ENCODE results near the gene AOPEP. TPM values are rescaled to one million over a fixed set of nuclear protein-coding genes. Genes with fewer than 3 reads are reported as not detected.

AOPEP gene
- total RNA-seq, 4 donors from 2014 or later: 56.5 to 160 (median 103) TPM

DNA sequence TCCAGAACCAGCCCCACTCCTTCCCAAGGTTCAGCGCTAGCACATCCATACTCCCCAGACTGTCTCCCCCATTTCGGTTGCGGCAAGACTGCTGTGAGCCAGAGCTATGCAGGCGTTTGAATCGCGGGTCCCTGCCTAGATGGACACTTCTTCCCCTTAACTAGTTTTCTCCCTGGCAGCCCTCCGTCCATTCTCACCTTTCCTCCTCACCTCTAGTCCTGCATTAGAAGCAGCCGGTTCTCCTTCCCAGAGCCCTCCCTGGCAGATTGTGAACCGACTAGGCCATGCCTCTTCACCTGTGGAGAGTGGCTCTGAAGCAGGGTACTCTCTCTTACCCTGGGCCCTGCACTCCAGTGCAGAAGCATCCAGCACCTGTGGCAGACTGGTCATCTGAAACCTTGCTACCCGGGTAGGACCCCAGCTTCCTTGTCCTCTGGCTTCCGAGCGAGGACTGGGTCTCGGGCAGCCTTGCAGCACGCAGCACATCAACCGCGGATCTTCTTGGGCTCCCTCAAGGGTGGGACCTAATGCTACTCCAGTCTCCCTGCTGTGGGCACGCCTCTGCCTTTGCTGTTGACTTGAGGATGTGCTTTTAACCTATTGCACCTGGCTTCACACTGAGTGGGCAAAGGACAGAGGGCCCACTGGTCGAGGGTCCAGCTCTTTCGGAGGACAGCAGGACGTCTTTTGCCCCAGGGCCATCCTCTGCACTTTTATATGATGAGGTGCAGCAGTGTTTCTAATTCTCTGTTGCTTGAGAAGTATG is 183.6 kb downstream of the AOPEP start:
- no peak for DNase-seq
- Histone ChIP-seq H3K27ac (peak overlapping the region in 1 of 4 donors; percentile 77), H3K4me3 (no peak overlapping the region), H3K36me3 (no peaks in the 10 kb centered on the region), H3K4me1 (peaks cover 21 to 37% of the 10 kb centered on the region in 2 donors), H3K9me3 (no peaks in the 10 kb centered on the region), H3K27me3 (no peaks in the 10 kb centered on the region)
- TF ChIP-seq, protein P1, sequence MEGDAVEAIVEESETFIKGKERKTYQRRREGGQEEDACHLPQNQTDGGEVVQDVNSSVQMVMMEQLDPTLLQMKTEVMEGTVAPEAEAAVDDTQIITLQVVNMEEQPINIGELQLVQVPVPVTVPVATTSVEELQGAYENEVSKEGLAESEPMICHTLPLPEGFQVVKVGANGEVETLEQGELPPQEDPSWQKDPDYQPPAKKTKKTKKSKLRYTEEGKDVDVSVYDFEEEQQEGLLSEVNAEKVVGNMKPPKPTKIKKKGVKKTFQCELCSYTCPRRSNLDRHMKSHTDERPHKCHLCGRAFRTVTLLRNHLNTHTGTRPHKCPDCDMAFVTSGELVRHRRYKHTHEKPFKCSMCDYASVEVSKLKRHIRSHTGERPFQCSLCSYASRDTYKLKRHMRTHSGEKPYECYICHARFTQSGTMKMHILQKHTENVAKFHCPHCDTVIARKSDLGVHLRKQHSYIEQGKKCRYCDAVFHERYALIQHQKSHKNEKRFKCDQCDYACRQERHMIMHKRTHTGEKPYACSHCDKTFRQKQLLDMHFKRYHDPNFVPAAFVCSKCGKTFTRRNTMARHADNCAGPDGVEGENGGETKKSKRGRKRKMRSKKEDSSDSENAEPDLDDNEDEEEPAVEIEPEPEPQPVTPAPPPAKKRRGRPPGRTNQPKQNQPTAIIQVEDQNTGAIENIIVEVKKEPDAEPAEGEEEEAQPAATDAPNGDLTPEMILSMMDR (IDR thresholded peaks at IDR 0.05 in 4 of 5, conservative IDR thresholded peaks at IDR 0.05 in 1 of 5): no peak
- TF ChIP-seq POLR2A (IDR thresholded peaks at IDR 0.05): no peak
- intact Hi-C loops (cut with DNase I; ENCODE audit: low total_unique reads): loop anchor here (5.0 kb wide), 2 partner anchors 33 to 92 kb away; no protein-coding TSS in a partner anchor
- in situ Hi-C loops (cut with MboI; ENCODE audit: low sequenced_read_pairs in 4 of 4): no loop called here
- ATAC-seq: no peak

DNA sequence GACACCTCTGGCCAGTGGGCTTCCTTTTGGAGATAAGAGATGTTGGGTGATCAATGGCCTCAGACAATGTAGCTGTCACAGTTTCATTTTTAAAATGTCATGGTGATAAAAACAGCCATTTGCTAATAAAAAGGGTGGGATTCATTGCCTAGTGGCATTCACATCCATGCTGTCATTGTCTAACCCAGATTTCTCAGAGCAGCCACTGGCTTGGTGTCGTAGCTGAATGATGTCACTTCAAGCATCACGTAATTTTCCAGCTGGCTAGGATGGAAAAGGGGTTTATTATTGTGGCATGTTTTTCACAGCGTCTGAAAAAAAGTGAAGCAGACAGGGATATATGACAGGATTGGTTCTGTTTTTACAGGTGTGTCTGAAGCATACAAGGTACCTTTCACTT is 184.7 kb downstream of the AOPEP start:
- Histone ChIP-seq H3K27ac (no peak overlapping the region), H3K27me3 (no peaks in the 10 kb centered on the region), H3K4me1 (peaks cover 21 to 37% of the 10 kb centered on the region in 2 donors), H3K9me3 (no peaks in the 10 kb centered on the region), H3K36me3 (no peaks in the 10 kb centered on the region), H3K4me3 (no peak overlapping the region)
- in situ Hi-C loops (cut with MboI; ENCODE audit: low sequenced_read_pairs in 4 of 4): no loop called here
- intact Hi-C loops (cut with DNase I; ENCODE audit: low total_unique reads): loop anchor here (5.0 kb wide), 2 partner anchors 34 to 91 kb away; no protein-coding TSS in a partner anchor
- ATAC-seq (no peak), DNase-seq (no peak)
- TF ChIP-seq, protein P1 (IDR thresholded peaks at IDR 0.05 in 4 of 5, conservative IDR thresholded peaks at IDR 0.05 in 1 of 5): no peak
- no peak for TF ChIP-seq POLR2A (IDR thresholded peaks at IDR 0.05)

DNA sequence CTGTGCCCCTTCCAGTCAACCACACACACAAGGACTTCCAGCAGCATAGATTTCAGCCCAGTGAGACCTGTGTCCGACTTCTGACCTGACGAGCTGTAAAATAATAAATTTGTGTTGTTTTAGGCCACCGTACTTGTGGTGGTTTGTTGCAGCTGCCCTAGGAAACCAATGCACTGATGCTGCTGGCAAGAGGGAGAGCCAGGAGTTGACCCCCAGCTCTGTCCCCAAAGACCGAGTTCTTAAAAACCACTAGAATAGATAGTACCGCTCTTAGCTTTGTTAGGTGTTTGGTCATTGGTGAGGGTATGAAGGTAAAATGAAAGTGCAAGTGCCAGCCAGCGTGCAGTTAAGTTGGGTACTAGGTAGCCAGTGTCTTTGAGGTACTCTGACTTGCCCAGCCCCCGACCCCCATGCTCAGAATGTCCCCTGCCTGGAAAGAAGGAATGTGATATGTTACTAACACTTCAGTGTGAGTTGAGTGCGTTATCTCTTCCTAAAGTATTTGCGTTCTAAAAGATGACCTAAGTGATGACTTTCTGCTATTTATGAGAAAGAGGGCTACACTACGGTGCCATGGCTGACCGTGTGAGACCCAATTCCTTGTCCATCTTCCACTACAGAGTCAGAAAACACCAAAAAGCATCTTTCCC is 185.6 kb downstream of the AOPEP start:
- TF ChIP-seq POLR2A (IDR thresholded peaks at IDR 0.05): no peak
- TF ChIP-seq, protein P1 (IDR thresholded peaks at IDR 0.05 in 4 of 5, conservative IDR thresholded peaks at IDR 0.05 in 1 of 5): no peak
- no peaks in the 10 kb centered on the region for H3K36me3 ChIP-seq
- in situ Hi-C loops (cut with MboI; ENCODE audit: low sequenced_read_pairs in 4 of 4): no loop called here
- no peak overlapping the region for H3K27ac ChIP-seq
- no peaks in the 10 kb centered on the region for H3K27me3 ChIP-seq
- H3K4me1 ChIP-seq: peaks cover 21 to 37% of the 10 kb centered on the region in 2 donors
- no peak for DNase-seq
- intact Hi-C loops (cut with DNase I; ENCODE audit: low total_unique reads): loop anchor here (5.0 kb wide), 2 partner anchors 35 to 90 kb away; no protein-coding TSS in a partner anchor
- no peaks in the 10 kb centered on the region for H3K9me3 ChIP-seq
- no peak for ATAC-seq
- H3K4me3 ChIP-seq: no peak overlapping the region

DNA sequence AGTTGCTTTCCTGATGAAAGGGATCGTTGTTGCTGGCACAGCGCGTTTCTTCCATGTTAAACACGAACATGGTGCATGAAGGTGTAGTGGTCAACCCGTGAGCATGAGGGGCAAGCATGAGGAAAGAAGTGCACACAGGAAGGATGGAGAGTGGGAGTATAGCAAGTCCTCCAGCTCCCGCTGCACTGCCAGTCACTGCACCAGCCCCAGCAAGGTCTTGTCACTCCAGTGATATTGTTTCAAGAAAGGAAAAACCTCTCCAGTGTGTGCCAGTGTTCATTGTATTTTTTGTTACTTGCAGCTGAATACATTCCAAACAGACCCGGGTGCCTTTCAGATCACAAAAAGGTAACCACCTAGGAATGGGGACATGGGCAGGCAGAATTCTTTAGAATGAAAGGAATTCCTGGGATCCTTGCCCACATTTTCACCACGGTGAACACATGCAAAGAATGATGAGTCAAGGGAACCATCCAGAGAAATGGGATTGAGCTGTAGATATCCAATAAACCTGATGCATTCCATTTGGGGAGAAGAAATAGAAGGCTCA is 186.3 kb downstream of the AOPEP start:
- Histone ChIP-seq H3K4me3 (no peak overlapping the region), H3K9me3 (no peaks in the 10 kb centered on the region), H3K27ac (peak overlapping the region in 1 of 4 donors; percentile 28), H3K4me1 (peaks cover 20 to 31% of the 10 kb centered on the region in 2 donors), H3K36me3 (no peaks in the 10 kb centered on the region), H3K27me3 (no peaks in the 10 kb centered on the region)
- in situ Hi-C loops (cut with MboI; ENCODE audit: low sequenced_read_pairs in 4 of 4) (no loop called here), intact Hi-C loops (cut with DNase I; ENCODE audit: low total_unique reads) (loop anchor here (5.0 kb wide), 2 partner anchors 35 to 90 kb away; no protein-coding TSS in a partner anchor)
- no peak for ATAC-seq
- DNase-seq: no peak
- no peak for TF ChIP-seq POLR2A (IDR thresholded peaks at IDR 0.05)
- TF ChIP-seq, protein P1 (IDR thresholded peaks at IDR 0.05 in 4 of 5, conservative IDR thresholded peaks at IDR 0.05 in 1 of 5): no peak
